SK-N-SH (cell line): ENCODE data around the gene ANKRD12. TPM values are rescaled to one million over a fixed set of nuclear protein-coding genes. Genes with fewer than 3 reads are reported as not detected.

ENCODE experiments used
- CTCF ChIA-PET: fragments of 300-600, 350-600 bp; formaldehyde crosslinking; extraction: SDS; loops from one replicate; lab custom pipeline; 2021; lab: Yijun Ruan, JAX
- POLR2A ChIA-PET: fragments of 350-600 bp; sonication (Branson Sonifier 250); formaldehyde crosslinking; extraction: SDS; loops from one replicate; lab custom pipeline; 2020; ENCODE audit warnings: antibody characterized with exemption, inconsistent platforms; lab: Yijun Ruan, JAX
- DNase-seq: peaks from one replicate; pipeline ENCODE4 v3.0.0; 2012
- H2AFZ ChIP-seq: fragments of 200-600 bp; sonication (generic); 2 replicates; pipeline ENCODE4 v1.8.1; 2016; ENCODE audit warnings: antibody characterized with exemption, mild to moderate bottlenecking, low read depth
- H3F3A ChIP-seq: fragments of 200-600 bp; sonication (generic); replicated peaks from 2 replicates; pipeline ENCODE3; 2016; ENCODE audit warnings: antibody characterized with exemption, mild to moderate bottlenecking; ENCODE audit not compliant: insufficient read depth
- H3K27ac ChIP-seq, 2 experiments: fragments of 200-500 bp in 1 of 2; fragments of 200-600 bp in 1 of 2; sonication (Bioruptor generic) in 1 of 2; sonication (generic), shearing (Covaris generic) in 1 of 2; 2 replicates each; pipeline versions ENCODE4 v1.5.1 to v1.6.1; 2014 to 2016; ENCODE audit warnings: low read depth in 2 of 2, inconsistent platforms in 1 of 2, low read length in 1 of 2, mild to moderate bottlenecking in 1 of 2, mixed read lengths in 1 of 2
- H3K27me3 ChIP-seq: fragments of 200-600 bp; sonication (generic), shearing (Covaris generic); 2 replicates; pipeline ENCODE4 v1.6.1; 2016; ENCODE audit warnings: mixed run types; ENCODE audit not compliant: insufficient read depth
- H3K36me3 ChIP-seq, 2 experiments: fragments of 200-500 bp in 1 of 2; fragments of 200-600 bp in 1 of 2; sonication (Bioruptor generic) in 1 of 2; sonication (generic) in 1 of 2; replicated peaks in 1 of 2; 2 replicates each; pipeline versions ENCODE3 to v1.5.1; 2014 to 2016; ENCODE audit warnings: low read length in 1 of 2, mild to moderate bottlenecking in 1 of 2; ENCODE audit not compliant: insufficient read depth in 2 of 2, control insufficient read depth in 1 of 2
- H3K4me1 ChIP-seq, 2 experiments: fragments of 200-500 bp in 1 of 2; fragments of 200-600 bp in 1 of 2; sonication (Bioruptor generic) in 1 of 2; sonication (generic), shearing (Covaris generic) in 1 of 2; 2 replicates each; pipeline versions ENCODE4 v1.5.1 to v1.6.1; 2014 to 2016; ENCODE audit warnings: low read depth in 1 of 2, low read length in 1 of 2, mixed run types in 1 of 2; ENCODE audit not compliant: insufficient read depth in 2 of 2, control insufficient read depth in 1 of 2
- H3K4me2 ChIP-seq: fragments of 200-600 bp; sonication (generic), shearing (Covaris generic); 2 replicates; pipeline ENCODE4 v1.6.1; 2017; ENCODE audit warnings: mixed run types
- H3K4me3 ChIP-seq, 2 experiments: fragments of 200-500 bp in 1 of 2; fragments of 200-600 bp in 1 of 2; sonication (Bioruptor generic) in 1 of 2; sonication (generic), shearing (Covaris generic) in 1 of 2; 2 replicates each; pipeline versions ENCODE4 v1.5.1 to v1.8.1; 2014 to 2016; ENCODE audit warnings: low read depth in 2 of 2, inconsistent platforms in 1 of 2, low read length in 1 of 2, mild to moderate bottlenecking in 1 of 2, mixed read lengths in 1 of 2, moderate library complexity in 1 of 2
- H3K79me2 ChIP-seq: fragments of 200-600 bp; sonication (generic); 2 replicates; pipeline ENCODE4 v1.8.1; 2017; ENCODE audit warnings: mild to moderate bottlenecking; ENCODE audit not compliant: insufficient read depth
- H3K9ac ChIP-seq: fragments of 200-600 bp; sonication (generic); 2 replicates; pipeline ENCODE4 v1.6.1; 2017; ENCODE audit warnings: mixed run types
- H3K9me2 ChIP-seq: fragments of 200-600 bp; sonication (generic); 2 replicates; pipeline ENCODE4 v1.6.1; 2017; ENCODE audit warnings: mixed run types
- H3K9me3 ChIP-seq: fragments of 200-600 bp; sonication (generic); 2 replicates; pipeline ENCODE4 v1.6.1; 2017; ENCODE audit warnings: mixed run types, mild to moderate bottlenecking, moderate library complexity
- H4K20me1 ChIP-seq: fragments of 200-600 bp; sonication (generic); 2 replicates; pipeline ENCODE4 v1.6.1; 2017; ENCODE audit warnings: mild to moderate bottlenecking, mixed run types; ENCODE audit not compliant: insufficient read depth
- CHD2 ChIP-seq: fragments of 150-350 bp; IDR thresholded peaks from 2 replicates; pipeline ENCODE4 v1.6.1; 2018; ENCODE audit warnings: low read length; ENCODE audit not compliant: partially characterized antibody
- CTCF ChIP-seq: fragments of 200-600 bp; sonication (generic); IDR thresholded peaks from 2 replicates; pipeline ENCODE4 v1.6.1; 2017; ENCODE audit warnings: antibody characterized with exemption, mild to moderate bottlenecking, moderate library complexity
- EP300 ChIP-seq, 2 experiments: IDR thresholded peaks; 2 replicates each; pipeline versions ENCODE4 v1.4.0 to v1.6.1; 2012; ENCODE audit warnings: borderline replicate concordance in 1 of 2, low read depth in 1 of 2, low read length in 1 of 2
- EZH2phosphoT487 ChIP-seq: fragments of 200-600 bp; sonication (generic); IDR thresholded peaks from 2 replicates; pipeline ENCODE4 v1.6.1; 2017; ENCODE audit warnings: low read depth, mixed run types, mild to moderate bottlenecking, antibody characterized with exemption, moderate library complexity, borderline replicate concordance
- FOSL2 ChIP-seq: IDR thresholded peaks from 2 replicates; pipeline ENCODE4 v1.4.0; 2012; ENCODE audit warnings: low read depth, mild to moderate bottlenecking, moderate library complexity, borderline replicate concordance
- FOXJ3 ChIP-seq: sonication (generic); formaldehyde crosslinking; IDR thresholded peaks from 2 replicates; pipeline ENCODE4 v1.5.1; 2020; ENCODE audit warnings: mild to moderate bottlenecking, missing genetic modification reagents
- FOXM1 ChIP-seq: IDR thresholded peaks from 2 replicates; pipeline ENCODE4 v1.4.0; 2012; ENCODE audit warnings: low read depth, mild to moderate bottlenecking
- GABPA ChIP-seq: IDR thresholded peaks from 2 replicates; pipeline ENCODE4 v1.4.0; 2012; ENCODE audit warnings: low read depth, mild to moderate bottlenecking
- GATA2 ChIP-seq: sonication (generic); formaldehyde crosslinking; IDR thresholded peaks from 2 replicates; pipeline ENCODE4 v1.5.0; 2020; ENCODE audit warnings: mild to moderate bottlenecking, missing genetic modification reagents
- MAX ChIP-seq: IDR thresholded peaks from 2 replicates; pipeline ENCODE4 v1.4.0; 2012; ENCODE audit warnings: low read depth
- MEF2A ChIP-seq: IDR thresholded peaks from 2 replicates; pipeline ENCODE4 v1.4.0; 2012; ENCODE audit warnings: low read depth, borderline replicate concordance
- MXI1 ChIP-seq: IDR thresholded peaks from 2 replicates; pipeline ENCODE4 v1.6.1; 2012; ENCODE audit warnings: mild to moderate bottlenecking, low read depth, low read length, improper control_type of control experiment
- RAD21 ChIP-seq: IDR thresholded peaks from 2 replicates; pipeline ENCODE4 v1.6.1; 2012; ENCODE audit warnings: mild to moderate bottlenecking, low read length
- RCOR1 ChIP-seq: fragments of 150-350 bp; IDR thresholded peaks from 2 replicates; pipeline ENCODE4 v1.6.1; 2017; ENCODE audit warnings: antibody characterized with exemption, low read length
- REST ChIP-seq: IDR thresholded peaks from 2 replicates; pipeline ENCODE4 v1.6.1; 2012; ENCODE audit warnings: mild to moderate bottlenecking, low read depth, low read length, moderate library complexity
- RXRA ChIP-seq: IDR thresholded peaks from 2 replicates; pipeline ENCODE4 v1.4.0; 2012; ENCODE audit warnings: low read depth, mild to moderate bottlenecking, borderline replicate concordance
- SMC3 ChIP-seq: IDR thresholded peaks from 2 replicates; pipeline ENCODE4 v1.6.1; 2012; ENCODE audit warnings: low read depth, low read length, improper control_type of control experiment
- TCF12 ChIP-seq: IDR thresholded peaks from 2 replicates; pipeline ENCODE4 v1.4.0; 2012
- TEAD4 ChIP-seq: IDR thresholded peaks from 2 replicates; pipeline ENCODE4 v1.4.0; 2012; ENCODE audit warnings: mild to moderate bottlenecking, borderline replicate concordance; ENCODE audit not compliant: insufficient read depth
- USF1 ChIP-seq: IDR thresholded peaks from 2 replicates; pipeline ENCODE4 v1.4.0; 2012; ENCODE audit warnings: low read depth, borderline replicate concordance
- WGBS: methylation state at CpG from one replicate; pipeline ENCODE4 v1.1.6; 2017; ENCODE audit warnings: low lambda C conversion rate; 5-methylcytosine and 5-hydroxymethylcytosine counted together
- polyA plus RNA-seq, 3 experiments: library from polyadenylated mRNA; depleted of rRNA; stranded (reverse); fragments of >200 nt; gene quantifications; 2 replicates each; pipeline ENCODE4 v1.2.3, GENCODE V29; 2012

ANKRD12 gene
- polyA plus RNA-seq, 1 of the 3 experiments (the other 2 are of a cell fraction) = 1.3 TPM

GRCh38 chr18:9259173-9259572, 122.6 kb downstream of the ANKRD12 start:
- no peaks in the 10 kb centered on the region for H3K9me3 ChIP-seq
- TF ChIP-seq FOXJ3 (CRISPR knock-in tag) (no peak), FOXM1 (no peak), RAD21 (no peak), RXRA (no peak), CHD2 (no peak), GABPA (no peak), MAX (no peak), MEF2A (no peak), SMC3 (no peak), TEAD4 (no peak), CTCF (no peak), USF1 (no peak), RCOR1 (no peak), MXI1 (no peak), TCF12 (no peak), EP300 (IDR thresholded peaks at IDR 0.05; ENCODE audit: borderline replicate concordance in 1 of 2, low read depth in 1 of 2, low read length in 1 of 2) (no peak), GATA2 (CRISPR knock-in tag) (no peak), EZH2phosphoT487 (no peak), REST (no peak), FOSL2 (no peak)
- no peak overlapping the region for H3K4me2 ChIP-seq
- no peaks in the 10 kb centered on the region for H4K20me1 ChIP-seq
- H3K4me3 ChIP-seq = no peak overlapping the region
- ChIA-PET CTCF (no interaction called here), POLR2A (no interaction called here)
- H3K4me1 ChIP-seq = no peaks in the 10 kb centered on the region; a peak in 2 of 4 replicates
- DNase-seq = no peak
- no peaks in the 10 kb centered on the region for H3K79me2 ChIP-seq
- H3K27ac ChIP-seq = no peak overlapping the region
- H3K36me3 ChIP-seq = peaks cover 19 to 47% of the 10 kb centered on the region in 2 experiments
- H3F3A ChIP-seq = peaks cover 7% of the 10 kb centered on the region
- H3K9me2 ChIP-seq = no peaks in the 10 kb centered on the region
- 96% methylated on average over 3 of the region's 3 CpGs for WGBS
- H3K9ac ChIP-seq = no peak overlapping the region
- no peaks in the 10 kb centered on the region for H3K27me3 ChIP-seq
- no peak overlapping the region for H2AFZ ChIP-seq
